ENCODE data around the gene RPS6KA2.

The RPS6KA2 gene

DNA sequence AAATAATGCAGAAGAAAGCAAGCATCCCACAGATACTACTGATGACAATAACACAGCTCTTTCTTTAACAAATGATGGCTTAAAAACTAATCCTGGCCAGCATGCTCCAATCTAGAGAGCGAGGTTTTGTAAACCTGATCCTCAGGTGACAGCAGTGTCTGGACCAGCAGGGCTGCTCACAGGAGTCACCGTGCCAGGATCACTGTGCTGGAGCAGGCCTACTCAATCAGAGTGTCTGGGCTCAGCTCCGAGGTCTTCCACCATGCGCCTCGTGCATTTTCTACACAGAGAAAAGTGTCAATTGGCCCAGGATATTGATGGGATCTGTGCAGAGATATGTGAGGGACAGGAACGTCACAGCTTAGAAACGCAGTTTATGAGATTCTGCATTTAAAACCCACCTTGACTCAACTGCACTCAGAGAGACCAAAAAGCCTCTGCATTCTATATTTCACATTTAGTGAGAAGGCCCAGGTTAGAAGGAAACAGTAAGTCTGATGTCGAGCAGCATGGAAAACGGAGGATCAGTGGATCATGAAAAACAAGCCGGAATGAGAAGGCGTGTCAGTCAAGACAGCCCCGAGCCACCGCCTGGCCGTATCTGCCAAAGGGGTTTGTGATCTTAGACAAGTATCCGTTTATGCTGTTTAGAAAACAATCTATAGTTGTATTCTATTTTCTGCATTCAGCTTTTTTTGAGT lies 48.4 kb downstream of the RPS6KA2 start:
- Histone ChIP-seq H3K4me2 (ENCODE audit: insufficient read depth, low read length) (no peak overlapping the region), H3K4me1 (ENCODE audit: insufficient read depth, low read length) (no peaks in the 10 kb centered on the region), H3K4me3 (ENCODE audit: low read depth in 1 of 2, low read length in 2 of 2) (no peak overlapping the region), H2AFZ (ENCODE audit: low read depth, low read length) (no peak overlapping the region), H3K9me3 (ENCODE audit: insufficient read depth, low read length, severe bottlenecking) (no peaks in the 10 kb centered on the region), H3K9ac (ENCODE audit: low read depth, low read length) (no peak overlapping the region), H3K27me3 (ENCODE audit: insufficient read depth, low read length, poor library complexity) (no peaks in the 10 kb centered on the region), H3K27ac (ENCODE audit: low read length) (no peak overlapping the region), H3K36me3 (ENCODE audit: insufficient read depth, low read length) (no peaks in the 10 kb centered on the region), H3K79me2 (ENCODE audit: insufficient read depth, low read length) (no peaks in the 10 kb centered on the region), H4K20me1 (ENCODE audit: insufficient read depth, low read length) (no peaks in the 10 kb centered on the region)
- no peak for DNase-seq
- no peak for ATAC-seq (ENCODE audit: insufficient read depth, low read depth)
- TF ChIP-seq EZH2 (IDR thresholded peaks at IDR 0.05; ENCODE audit: borderline replicate concordance, low read depth, low read length, severe bottlenecking): no peak
- TF ChIP-seq, protein P1, sequence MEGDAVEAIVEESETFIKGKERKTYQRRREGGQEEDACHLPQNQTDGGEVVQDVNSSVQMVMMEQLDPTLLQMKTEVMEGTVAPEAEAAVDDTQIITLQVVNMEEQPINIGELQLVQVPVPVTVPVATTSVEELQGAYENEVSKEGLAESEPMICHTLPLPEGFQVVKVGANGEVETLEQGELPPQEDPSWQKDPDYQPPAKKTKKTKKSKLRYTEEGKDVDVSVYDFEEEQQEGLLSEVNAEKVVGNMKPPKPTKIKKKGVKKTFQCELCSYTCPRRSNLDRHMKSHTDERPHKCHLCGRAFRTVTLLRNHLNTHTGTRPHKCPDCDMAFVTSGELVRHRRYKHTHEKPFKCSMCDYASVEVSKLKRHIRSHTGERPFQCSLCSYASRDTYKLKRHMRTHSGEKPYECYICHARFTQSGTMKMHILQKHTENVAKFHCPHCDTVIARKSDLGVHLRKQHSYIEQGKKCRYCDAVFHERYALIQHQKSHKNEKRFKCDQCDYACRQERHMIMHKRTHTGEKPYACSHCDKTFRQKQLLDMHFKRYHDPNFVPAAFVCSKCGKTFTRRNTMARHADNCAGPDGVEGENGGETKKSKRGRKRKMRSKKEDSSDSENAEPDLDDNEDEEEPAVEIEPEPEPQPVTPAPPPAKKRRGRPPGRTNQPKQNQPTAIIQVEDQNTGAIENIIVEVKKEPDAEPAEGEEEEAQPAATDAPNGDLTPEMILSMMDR (IDR thresholded peaks at IDR 0.05; ENCODE audit: borderline replicate concordance, extremely low read depth, low read length, poor library complexity, severe bottlenecking): no peak

DNA sequence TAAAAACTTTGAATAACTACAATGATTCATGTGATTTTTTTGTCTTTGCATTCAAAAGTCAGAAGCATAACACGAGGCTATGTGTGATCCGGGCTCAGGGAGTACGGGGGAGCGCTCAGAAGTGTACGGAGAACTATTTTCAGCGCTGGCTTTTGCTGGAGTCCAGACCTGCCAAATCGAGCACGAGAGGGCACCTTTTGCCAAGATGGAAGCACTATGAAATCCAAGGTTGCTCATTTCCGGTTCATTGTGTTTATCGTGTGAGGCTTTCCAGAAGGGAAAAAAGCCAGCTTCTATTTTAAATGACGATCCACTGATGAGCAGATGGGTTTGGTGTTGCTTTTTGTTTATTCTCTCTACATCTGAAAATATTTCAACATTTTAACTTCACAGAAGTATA lies 51.8 kb downstream of the RPS6KA2 start:
- TF ChIP-seq, protein P1 (IDR thresholded peaks at IDR 0.05; ENCODE audit: borderline replicate concordance, extremely low read depth, low read length, poor library complexity, severe bottlenecking): no peak
- TF ChIP-seq EZH2 (IDR thresholded peaks at IDR 0.05; ENCODE audit: borderline replicate concordance, low read depth, low read length, severe bottlenecking): no peak
- no peaks in the 10 kb centered on the region for H3K36me3 ChIP-seq (ENCODE audit: insufficient read depth, low read length)
- no peak for DNase-seq
- no peak overlapping the region for H3K27ac ChIP-seq (ENCODE audit: low read length)
- no peak overlapping the region for H3K4me3 ChIP-seq (ENCODE audit: low read depth in 1 of 2, low read length in 2 of 2)
- no peak overlapping the region for H3K9ac ChIP-seq (ENCODE audit: low read depth, low read length)
- no peaks in the 10 kb centered on the region for H3K27me3 ChIP-seq (ENCODE audit: insufficient read depth, low read length, poor library complexity)
- no peaks in the 10 kb centered on the region for H3K4me1 ChIP-seq (ENCODE audit: insufficient read depth, low read length)
- no peaks in the 10 kb centered on the region for H3K9me3 ChIP-seq (ENCODE audit: insufficient read depth, low read length, severe bottlenecking)
- H4K20me1 ChIP-seq (ENCODE audit: insufficient read depth, low read length): no peaks in the 10 kb centered on the region
- no peak overlapping the region for H3K4me2 ChIP-seq (ENCODE audit: insufficient read depth, low read length)
- no peak overlapping the region for H2AFZ ChIP-seq (ENCODE audit: low read depth, low read length)
- no peak for ATAC-seq (ENCODE audit: insufficient read depth, low read depth)
- H3K79me2 ChIP-seq (ENCODE audit: insufficient read depth, low read length): no peaks in the 10 kb centered on the region

DNA sequence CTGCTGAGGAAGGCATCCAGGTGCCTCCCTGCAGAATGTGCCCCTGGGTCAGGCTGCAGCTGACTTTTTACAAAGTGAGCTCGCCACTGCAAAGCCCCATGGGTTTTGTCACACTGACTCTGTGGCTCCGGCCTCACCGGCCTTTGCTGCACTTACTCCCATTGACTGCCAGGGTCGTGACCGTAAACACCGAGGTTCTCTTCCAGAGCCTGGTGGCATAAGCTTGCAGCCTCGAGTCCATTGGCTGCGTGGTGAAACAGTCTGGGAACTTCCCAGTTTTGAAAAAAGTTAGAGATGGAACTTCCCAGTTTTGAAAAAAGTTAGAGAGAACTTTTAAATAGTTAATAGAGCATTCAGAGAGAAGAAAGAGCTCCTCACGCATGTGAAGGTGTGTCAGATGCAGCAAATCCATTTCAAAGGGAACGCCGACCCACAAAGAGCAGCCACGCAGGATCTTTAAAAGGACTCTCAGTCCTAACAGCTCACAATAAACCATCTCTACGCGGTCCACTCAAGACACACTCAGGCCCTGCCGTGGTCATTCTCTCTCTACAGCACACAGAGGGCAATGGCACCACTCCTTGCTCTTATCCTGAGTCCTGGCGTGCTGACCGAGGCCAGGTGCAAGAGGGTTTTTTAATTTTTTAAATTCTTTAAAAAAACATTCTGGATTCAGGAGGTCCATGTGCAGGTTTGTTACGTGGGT lies 53.4 kb downstream of the RPS6KA2 start:
- Histone ChIP-seq H3K4me3 (ENCODE audit: low read depth in 1 of 2, low read length in 2 of 2) (no peak overlapping the region), H3K9ac (ENCODE audit: low read depth, low read length) (no peak overlapping the region), H3K79me2 (ENCODE audit: insufficient read depth, low read length) (no peaks in the 10 kb centered on the region), H3K4me2 (ENCODE audit: insufficient read depth, low read length) (no peak overlapping the region), H3K9me3 (ENCODE audit: insufficient read depth, low read length, severe bottlenecking) (no peaks in the 10 kb centered on the region), H4K20me1 (ENCODE audit: insufficient read depth, low read length) (no peaks in the 10 kb centered on the region), H3K27ac (ENCODE audit: low read length) (no peak overlapping the region), H3K4me1 (ENCODE audit: insufficient read depth, low read length) (no peaks in the 10 kb centered on the region), H2AFZ (ENCODE audit: low read depth, low read length) (no peak overlapping the region), H3K36me3 (ENCODE audit: insufficient read depth, low read length) (no peaks in the 10 kb centered on the region), H3K27me3 (ENCODE audit: insufficient read depth, low read length, poor library complexity) (no peaks in the 10 kb centered on the region)
- DNase-seq (no peak), ATAC-seq (ENCODE audit: insufficient read depth, low read depth) (no peak)
- TF ChIP-seq, protein P1 (IDR thresholded peaks at IDR 0.05; ENCODE audit: borderline replicate concordance, extremely low read depth, low read length, poor library complexity, severe bottlenecking): no peak
- no peak for TF ChIP-seq EZH2 (IDR thresholded peaks at IDR 0.05; ENCODE audit: borderline replicate concordance, low read depth, low read length, severe bottlenecking)
